Bronchial epithelial cell (primary cell): ENCODE data around the gene MYORG. TPM values are rescaled to one million over a fixed set of nuclear protein-coding genes. Genes with fewer than 3 reads are reported as not detected.
A peak's percentile ranks its signal among the peaks of the same experiment; 100 is the strongest.

Experiments used
- DNase-seq: peaks from one replicate; pipeline ENCODE4 v3.0.0-alpha.2; 2010; ENCODE audit warnings: low read depth
- FAIRE-seq: peaks from 2 replicates; lab custom pipeline; 2011; peaks lifted over from hg19 to GRCh38; lab: Jason Lieb, UNC
- H3K27me3 ChIP-seq: 2 replicates; pipeline ENCODE4 v1.5.1; 2011; ENCODE audit warnings: low read length; ENCODE audit not compliant: control insufficient read depth, insufficient read depth
- H3K36me3 ChIP-seq: 2 replicates; pipeline ENCODE4 v1.5.1; 2011; ENCODE audit warnings: low read length; ENCODE audit not compliant: control insufficient read depth, insufficient read depth
- H3K4me3 ChIP-seq: 2 replicates; pipeline ENCODE4 v1.5.1; 2011; ENCODE audit warnings: mild to moderate bottlenecking, low read depth, low read length, control low read depth
- total RNA-seq: library from RNA; depleted of rRNA; stranded (reverse); fragments of >200 nt; gene quantifications from 2 replicates; pipeline ENCODE4 v1.2.1, GENCODE V29; 2014
- TF ChIP-seq, protein P1 (sequence below): IDR thresholded peaks from 2 replicates; pipeline ENCODE4 v1.5.1; 2011; ENCODE audit warnings: mild to moderate bottlenecking, moderate library complexity, low read length, control low read depth, inconsistent platforms; ENCODE audit not compliant: insufficient read depth, severe bottlenecking

Gene MYORG
- total RNA-seq, result 2.1 and 5.1 TPM in 2 replicates

DNA sequence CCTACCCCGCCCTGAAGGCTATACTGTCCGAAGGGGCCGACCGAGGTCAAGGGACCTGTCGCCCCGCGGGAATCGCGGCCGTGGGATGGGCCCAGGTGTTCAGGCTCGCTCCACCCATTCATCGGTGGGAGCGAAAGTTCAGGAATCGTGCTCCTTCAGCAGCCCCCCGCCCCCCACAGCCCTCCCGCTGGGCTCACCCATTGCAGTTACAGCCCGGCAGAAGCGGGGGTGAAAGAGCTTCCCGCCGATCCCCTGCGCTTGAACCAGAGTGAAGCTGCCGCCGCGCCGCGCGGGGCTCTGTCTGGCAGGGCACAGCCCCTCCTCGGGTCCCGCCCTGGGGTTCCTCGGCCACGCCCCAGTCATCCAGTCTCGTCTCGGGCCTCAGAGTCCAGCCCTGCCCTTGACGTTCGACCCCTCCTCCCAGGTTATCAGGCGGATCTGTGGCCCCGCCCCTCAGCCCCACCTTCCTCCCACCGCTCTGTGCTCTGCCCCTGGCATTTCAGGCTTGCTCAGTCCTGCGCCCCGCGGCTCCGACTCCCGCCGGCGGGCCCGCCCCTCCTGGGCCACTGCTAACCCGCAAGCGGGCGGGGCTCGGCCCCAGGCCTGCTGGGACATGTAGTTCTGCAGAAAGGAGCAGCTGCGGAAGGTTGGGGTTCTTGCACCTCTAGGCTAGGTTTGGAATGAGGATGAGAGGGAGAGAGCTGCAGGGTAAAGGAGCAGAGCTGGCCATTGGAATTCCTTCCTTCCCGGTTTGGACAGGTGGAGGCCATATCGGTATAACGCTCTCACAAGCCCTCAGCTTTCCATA lies at the start of gene MYORG:
Gene MYORG, minus strand, starts transcription at position 303 of the 808 bp plus-strand sequence. CDS start 3,955 bp downstream, outside the sequence.
- Histone ChIP-seq H3K27me3 (no peaks in the 10 kb centered on the region), H3K36me3 (peaks cover 11% of the 10 kb centered on the region), H3K4me3 (peak within 1 kb of the TSS; percentile 85)
- no peak for FAIRE-seq
- peak; percentile 96 for DNase-seq
- TF ChIP-seq, protein P1, sequence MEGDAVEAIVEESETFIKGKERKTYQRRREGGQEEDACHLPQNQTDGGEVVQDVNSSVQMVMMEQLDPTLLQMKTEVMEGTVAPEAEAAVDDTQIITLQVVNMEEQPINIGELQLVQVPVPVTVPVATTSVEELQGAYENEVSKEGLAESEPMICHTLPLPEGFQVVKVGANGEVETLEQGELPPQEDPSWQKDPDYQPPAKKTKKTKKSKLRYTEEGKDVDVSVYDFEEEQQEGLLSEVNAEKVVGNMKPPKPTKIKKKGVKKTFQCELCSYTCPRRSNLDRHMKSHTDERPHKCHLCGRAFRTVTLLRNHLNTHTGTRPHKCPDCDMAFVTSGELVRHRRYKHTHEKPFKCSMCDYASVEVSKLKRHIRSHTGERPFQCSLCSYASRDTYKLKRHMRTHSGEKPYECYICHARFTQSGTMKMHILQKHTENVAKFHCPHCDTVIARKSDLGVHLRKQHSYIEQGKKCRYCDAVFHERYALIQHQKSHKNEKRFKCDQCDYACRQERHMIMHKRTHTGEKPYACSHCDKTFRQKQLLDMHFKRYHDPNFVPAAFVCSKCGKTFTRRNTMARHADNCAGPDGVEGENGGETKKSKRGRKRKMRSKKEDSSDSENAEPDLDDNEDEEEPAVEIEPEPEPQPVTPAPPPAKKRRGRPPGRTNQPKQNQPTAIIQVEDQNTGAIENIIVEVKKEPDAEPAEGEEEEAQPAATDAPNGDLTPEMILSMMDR, result no peak

DNA sequence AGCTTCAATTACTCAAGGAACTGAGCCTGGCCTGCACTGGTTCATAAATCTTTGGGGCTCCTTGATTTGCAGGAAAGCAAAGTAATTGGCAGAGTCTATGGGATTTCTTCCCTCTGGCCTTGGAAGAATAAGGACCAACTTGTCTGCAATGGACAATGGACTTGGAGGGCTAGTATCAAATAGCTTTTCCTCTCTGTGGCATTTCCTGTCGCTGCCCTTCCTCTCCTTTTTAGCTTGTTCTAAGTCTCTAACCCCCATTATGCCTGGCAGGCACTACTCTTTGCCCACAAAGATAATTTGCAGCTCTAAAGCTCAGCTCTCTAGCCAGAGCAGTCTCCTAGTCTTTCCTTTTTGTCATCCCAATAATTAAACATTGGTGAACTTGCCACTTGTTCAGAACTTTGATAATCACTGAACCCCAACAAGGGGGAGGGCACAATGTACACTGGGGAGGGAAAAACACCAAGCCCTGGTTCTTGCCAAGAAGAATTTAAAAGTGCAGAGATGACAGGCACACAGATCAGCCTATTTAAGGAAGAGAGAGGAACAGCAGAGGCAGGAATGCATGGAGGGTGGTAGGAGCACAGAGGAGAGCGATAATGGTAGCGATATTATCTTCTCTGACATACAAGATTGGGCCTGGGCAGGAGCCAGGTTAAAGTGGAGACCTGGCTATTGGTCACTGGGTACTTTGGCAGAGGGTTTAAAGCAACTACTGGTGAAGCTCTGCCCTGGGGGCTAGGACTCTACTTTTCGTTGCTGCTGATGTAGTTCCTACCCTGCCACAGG lies 43.2 kb upstream of the MYORG start:
- no peak for DNase-seq
- peaks cover 2% of the 10 kb centered on the region for H3K36me3 ChIP-seq
- no peak for FAIRE-seq
- H3K4me3 ChIP-seq, result no peak overlapping the region
- TF ChIP-seq, protein P1, result no peak
- no peaks in the 10 kb centered on the region for H3K27me3 ChIP-seq

- DNase-seq (no peak), FAIRE-seq (no peak)
- H3K36me3 ChIP-seq, result peaks cover 2% of the 10 kb centered on the region
- H3K27me3 ChIP-seq, result no peaks in the 10 kb centered on the region
- TF ChIP-seq, protein P1, result no peak
- no peak overlapping the region for H3K4me3 ChIP-seq
Observed at GRCh38 chr9:34417734-34418133, 41.0 kb upstream of the MYORG start.

DNA sequence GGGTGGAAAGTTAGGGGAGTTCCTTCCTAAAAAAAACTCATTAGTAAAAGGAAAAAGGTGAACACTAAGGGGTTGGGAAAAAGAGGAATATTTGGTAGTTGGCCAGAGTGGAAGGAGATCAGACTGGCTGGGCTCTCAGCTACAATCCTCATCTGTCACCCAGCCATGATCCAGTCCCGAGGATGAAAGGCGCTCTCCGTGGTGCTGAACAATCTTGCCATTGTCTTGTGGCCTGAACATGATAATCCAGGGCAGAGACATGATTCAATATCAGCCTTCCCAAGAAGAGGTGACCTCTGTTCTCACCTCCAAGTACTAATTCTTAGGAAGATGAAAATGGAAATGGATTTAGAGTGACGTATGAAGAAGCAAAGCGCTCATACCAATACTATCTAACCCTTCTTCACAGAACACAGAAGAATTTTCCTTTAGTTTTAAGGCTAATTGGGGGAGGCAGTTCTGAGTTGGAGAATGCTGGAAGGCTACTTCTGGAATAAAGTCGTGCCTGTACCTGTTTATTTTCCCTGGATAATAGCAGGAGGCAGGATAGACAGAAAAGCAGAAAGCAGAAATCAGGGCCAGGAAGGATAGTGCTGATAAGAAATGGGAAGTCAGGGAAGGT lies 36.6 kb upstream of the MYORG start:
- H3K36me3 ChIP-seq, result no peaks in the 10 kb centered on the region

GRCh38 chr9:34412336-34412735 lies 35.6 kb upstream of the MYORG start:
- no peak for FAIRE-seq
- H3K4me3 ChIP-seq, result no peak overlapping the region

More for the DNA sequence above, 36.6 kb upstream of the MYORG start:
- TF ChIP-seq, protein P1, result no peak
- peak; percentile 80 for FAIRE-seq
- Histone ChIP-seq H3K4me3 (no peak overlapping the region), H3K27me3 (no peaks in the 10 kb centered on the region)
- peak; percentile 32 for DNase-seq

More at GRCh38 chr9:34412336-34412735, 35.6 kb upstream of the MYORG start:
- no peak for DNase-seq
- H3K36me3 ChIP-seq, result peaks cover 1% of the 10 kb centered on the region
- H3K27me3 ChIP-seq, result no peaks in the 10 kb centered on the region
- TF ChIP-seq, protein P1, result no peak
